H54 (cell line): ENCODE data around the gene EIF2AK2.

Experiments
- DNase-seq: peaks from one replicate; pipeline ENCODE4 v3.0.0; 2011; ENCODE audit warnings: low spot score, mixed read lengths; ENCODE audit not compliant: insufficient read length
- FAIRE-seq: peaks from 3 replicates; lab custom pipeline; 2011; peaks lifted over from hg19 to GRCh38; lab: Jason Lieb, UNC
- POLR2A ChIP-seq: IDR thresholded peaks from 2 replicates; pipeline ENCODE4 v1.6.1; 2011; ENCODE audit warnings: low read depth, mild to moderate bottlenecking, low read length

EIF2AK2 gene

DNA sequence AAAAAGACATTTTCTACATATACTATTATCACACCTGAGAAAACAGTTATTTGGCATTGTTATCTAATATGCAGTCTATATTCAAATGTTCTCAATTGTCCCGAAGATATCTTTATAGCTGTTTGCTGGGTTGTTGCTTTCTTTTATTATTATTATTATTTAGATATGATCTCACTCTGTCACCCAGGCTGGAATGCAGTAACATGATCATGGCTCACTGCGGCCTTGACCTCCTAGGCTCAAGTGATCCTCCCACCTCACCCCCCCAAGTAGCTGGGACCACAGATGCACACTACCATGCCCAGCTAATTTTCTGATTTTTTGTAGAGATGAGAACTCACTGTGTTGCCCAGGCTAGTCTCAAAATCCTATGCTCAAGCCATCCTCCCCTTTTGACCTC, 52.6 kb downstream of the EIF2AK2 start:
- no peak for TF ChIP-seq POLR2A
- no peak for DNase-seq
- FAIRE-seq = no peak

DNA sequence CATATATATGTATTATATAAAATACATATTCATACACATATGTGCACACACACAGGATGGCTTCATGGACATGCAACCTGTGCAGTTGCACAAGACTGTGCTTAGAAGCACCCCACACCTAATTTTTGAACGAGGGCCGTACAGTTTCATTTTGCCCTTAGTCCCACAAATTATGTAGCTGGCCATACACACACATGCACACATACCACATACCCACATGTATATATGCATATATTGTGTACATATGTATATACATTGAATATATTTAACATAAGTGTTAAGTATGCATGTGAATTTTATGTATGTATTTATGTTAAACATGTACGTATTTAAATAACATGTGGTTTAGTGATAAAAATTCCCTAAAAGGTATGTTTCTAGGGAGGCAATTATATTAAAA, 54.2 kb downstream of the EIF2AK2 start:
- DNase-seq (no peak), FAIRE-seq (no peak)
- TF ChIP-seq POLR2A = no peak

DNA sequence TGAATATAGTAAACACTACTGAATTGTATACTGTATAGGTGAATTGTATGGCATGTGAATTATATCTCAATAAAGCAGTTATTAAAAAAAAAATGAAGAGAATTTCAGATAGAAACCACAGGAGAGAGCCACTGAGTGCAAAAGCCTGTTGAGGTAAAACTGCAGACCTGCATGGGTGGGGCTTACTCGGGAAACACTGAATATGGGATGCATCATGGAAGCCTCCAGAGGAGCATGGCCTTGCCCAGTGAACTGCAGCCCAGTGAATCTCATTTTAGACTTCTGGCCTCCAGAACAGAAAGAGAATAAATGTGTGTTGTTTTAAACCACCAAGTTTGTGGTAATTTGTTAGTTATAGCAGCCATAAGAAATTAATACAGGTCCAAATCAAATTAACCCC, 56.7 kb downstream of the EIF2AK2 start:
- no peak for DNase-seq
- no peak for TF ChIP-seq POLR2A
- FAIRE-seq = no peak

DNA sequence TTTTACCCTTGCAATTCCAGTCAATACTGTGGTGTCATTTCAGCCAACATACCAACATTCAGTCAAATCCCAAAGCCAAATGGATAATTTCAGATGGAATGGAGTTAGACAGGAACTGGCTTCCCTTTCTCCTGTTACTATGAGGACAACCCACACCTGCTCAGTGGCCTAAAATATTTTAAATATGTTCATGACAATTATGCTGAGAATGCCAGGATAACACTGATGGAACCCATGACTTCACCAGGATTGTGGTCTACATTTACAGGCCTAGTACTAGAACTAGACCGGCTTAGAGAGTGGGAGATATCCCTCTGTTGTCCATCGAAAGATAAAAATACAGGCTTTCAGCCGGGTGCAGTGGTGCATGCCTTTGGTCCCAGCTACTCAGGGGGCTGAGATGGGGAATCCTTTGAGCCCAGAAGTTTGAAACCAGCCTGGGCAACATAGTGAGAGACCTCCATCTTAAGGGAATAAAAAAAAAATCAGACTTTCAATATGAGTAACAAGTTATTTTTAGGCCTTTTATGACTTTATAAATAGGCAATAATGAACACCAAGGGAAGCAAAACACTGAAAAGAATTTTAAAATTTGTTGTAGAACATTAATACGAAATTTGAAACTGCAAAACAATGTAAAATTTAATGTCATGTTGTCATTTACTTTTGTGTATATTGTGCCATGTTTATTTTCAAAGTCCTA, 58.2 kb downstream of the EIF2AK2 start:
- no peak for TF ChIP-seq POLR2A

DNA sequence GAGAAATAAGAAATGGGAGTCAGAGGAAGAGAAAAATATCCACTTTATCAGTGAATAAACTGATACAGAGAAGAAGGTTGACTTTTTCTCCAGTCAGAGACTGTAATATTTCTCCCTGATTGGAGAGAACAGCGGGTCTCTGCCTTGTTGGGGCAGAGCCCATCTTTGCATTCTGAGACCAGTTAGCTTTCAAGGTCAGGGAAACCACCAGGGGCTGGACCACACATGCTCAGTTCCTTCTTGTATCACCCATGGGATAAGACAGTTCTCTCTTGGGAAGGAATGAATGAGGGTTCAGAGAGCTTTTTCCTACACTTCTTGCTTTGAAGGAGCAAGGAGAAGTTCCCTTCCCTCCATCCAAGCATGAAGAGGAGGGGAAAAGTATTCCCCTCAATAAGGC, 60.2 kb downstream of the EIF2AK2 start:
- FAIRE-seq (no peak), DNase-seq (no peak)
- TF ChIP-seq POLR2A = no peak

More for the DNA sequence above, 58.2 kb downstream of the EIF2AK2 start:
- FAIRE-seq = no peak
- DNase-seq = no peak

DNA sequence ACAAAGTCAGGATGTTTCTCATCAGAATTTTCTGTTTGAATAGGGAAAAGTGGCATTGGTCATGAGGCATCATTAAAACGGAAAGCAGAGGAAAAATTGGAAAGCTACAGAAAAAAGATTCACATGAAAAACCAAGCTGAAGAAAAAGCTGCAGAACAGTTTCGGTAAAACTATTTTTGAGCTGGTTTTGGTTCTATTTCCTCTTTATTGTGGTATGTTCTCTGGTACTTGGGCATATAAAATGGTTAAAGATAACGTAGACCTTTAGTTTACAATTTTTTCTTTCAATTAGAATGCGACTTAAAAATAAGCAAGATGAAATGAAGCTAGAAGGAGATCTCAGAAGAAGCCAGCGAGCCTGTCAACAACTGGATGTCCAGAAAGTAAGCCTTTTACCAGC, 64.9 kb downstream of the EIF2AK2 start:
- no peak for FAIRE-seq
- DNase-seq = no peak
- TF ChIP-seq POLR2A = no peak

DNA sequence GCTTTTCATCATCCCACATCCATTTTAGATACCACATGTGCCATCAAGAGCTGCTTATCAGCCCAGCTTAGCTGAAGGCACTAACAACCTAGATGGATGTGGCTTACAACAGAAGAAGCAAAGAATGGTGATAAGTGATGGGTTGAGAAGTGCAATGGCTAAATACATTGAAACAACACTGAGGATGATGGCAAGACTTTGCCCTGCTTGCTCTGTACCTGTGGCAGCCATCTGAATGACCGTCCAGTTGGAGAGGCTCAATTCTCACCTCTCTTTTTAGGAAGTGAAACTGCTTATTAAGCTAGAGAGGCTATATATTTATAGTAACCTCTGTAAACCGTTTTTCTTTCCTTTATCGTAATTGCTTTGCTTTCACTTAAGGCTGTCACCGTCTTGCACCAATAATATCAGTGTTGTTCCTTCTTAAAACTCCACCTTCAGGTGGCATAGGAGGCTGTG, 66.7 kb downstream of the EIF2AK2 start:
- DNase-seq (no peak), FAIRE-seq (no peak)

DNA sequence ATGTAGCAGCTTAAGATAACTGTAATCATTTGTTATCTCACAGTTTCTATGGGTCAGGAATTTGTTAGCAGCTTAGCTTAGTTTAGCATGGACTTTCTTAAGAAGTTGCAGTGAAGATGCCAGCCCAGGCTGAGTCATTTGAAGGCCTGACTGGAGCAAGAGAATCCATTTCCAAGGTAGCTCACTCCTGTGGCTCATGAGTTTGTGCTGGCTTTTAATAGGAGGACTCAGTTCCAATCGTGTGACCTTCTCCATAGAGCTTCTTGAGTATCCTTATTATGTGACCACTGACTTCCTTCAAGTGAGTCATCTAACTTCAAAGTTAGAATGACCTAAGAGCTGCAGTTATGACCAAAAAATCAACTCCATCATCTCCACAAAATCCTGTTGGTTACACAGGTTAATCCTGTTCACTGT, 71.0 kb downstream of the EIF2AK2 start:
- DNase-seq (peak; percentile 11), FAIRE-seq (no peak)
- no peak for TF ChIP-seq POLR2A

More for the DNA sequence above, 66.7 kb downstream of the EIF2AK2 start:
- no peak for TF ChIP-seq POLR2A

DNA sequence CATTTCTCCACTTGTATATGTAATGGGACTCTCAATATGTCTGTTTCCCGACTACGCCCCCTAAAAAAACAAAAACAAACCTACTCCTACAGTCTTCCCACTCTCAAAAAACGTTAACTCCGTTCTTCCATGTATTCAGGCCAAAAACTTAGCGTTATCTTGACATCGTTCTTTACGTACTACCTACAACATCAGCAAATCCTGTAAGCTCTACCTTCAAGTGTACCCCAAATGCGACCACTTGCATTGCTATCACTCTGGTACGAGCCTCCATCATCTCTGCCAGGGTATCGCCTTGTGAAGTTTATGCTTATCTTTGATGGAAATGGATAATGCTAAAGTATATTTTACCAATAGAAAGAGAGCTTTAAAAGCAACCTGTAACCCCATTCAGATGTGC, 72.0 kb downstream of the EIF2AK2 start:
- no peak for FAIRE-seq
- TF ChIP-seq POLR2A = no peak

DNA sequence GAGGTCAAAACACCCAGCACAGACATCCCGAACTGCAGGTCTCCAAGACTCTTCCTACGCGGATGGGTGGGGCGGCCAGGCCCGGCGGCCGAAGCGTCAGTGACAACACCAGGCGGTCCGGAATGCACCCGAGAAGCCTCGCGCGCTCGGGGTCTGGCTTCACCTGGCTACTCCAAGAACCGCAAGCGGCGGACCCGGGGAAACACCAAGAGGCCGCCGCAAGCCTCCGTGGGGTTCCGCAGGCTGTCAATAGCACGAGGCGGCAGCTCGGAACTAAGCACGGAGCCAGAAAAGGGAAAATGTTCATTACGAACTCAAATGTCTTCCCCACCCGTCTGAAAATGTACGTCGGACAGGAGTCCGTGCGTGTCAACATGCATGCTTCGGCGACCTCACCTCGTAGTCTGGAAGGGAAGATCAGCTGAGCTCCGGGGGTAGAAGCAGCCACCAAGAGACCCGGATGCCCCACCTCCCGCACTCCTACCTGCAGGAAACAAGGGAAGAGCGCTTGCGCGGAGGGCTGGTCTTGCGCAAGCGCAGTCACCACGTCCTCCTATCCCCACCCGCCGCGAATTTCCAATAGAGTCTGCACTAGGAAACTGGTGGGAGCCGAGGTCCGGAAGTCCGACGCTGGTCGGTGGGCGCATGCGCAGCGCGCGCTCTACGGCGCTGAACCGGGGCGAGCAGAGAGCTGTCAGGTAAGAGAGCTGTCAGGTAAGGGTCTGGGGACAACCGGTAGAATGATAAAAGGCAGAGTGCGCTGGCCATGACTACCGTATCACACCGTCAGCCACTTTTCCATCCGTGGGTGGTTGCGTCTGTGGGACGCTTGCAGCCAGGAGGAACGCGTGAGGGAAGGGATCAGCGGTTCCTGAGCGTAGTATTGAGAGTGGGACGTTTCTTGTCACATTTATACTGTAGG, 72.6 kb downstream of the EIF2AK2 start, which contains the start of the genes GPATCH11 and HEATR5B:
GPATCH11 (plus strand) TSS at position 646 of the 922 bp plus-strand sequence. CDS start 3,864 bp downstream, outside the sequence.
HEATR5B (minus strand) TSS at position 500 of the 922 bp plus-strand sequence. CDS start 958 bp downstream, outside the sequence.
- TF ChIP-seq POLR2A = peak; percentile 67
- peak; percentile 88 for FAIRE-seq
- DNase-seq = peak; percentile 87

More for the DNA sequence above, 72.0 kb downstream of the EIF2AK2 start:
- DNase-seq = no peak

DNA sequence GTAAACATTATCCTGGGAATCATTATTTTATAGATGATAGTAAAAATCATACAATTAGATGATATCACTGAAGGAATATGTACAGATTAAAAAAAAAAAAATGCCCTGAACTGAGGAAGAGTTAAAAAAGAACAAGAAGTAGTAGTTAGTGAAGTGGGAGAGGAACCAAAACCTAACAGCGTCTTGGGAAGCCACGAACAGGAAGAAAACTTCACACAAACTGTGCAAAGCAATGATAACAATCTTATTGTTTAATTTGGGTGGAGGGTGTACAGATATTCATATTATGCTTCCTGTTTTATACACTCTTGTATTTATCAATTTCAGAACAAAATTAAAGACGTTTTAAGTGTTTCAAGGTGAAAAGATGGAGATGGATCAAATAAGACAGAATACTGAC, 76.1 kb downstream of the EIF2AK2 start:
- FAIRE-seq (no peak), DNase-seq (no peak)
- TF ChIP-seq POLR2A = no peak

DNA sequence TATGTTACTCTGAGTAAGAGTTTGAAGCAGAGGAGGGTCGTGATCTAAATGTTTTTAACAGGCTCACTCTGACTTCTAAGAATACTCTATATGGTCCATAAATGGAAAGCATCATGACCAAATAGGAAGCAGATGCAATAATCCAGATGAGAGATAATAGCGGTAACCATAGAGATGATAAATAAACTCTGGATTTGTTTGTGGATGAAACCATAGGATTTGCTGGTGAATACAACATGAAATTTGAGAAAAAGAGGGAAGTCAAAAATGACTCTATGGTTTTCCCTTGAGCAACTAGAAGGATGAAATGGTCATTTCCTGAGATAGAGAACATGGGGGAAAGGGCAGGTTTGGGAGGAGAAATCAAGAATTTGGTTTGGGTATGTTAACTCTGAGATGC, 76.5 kb downstream of the EIF2AK2 start:
- TF ChIP-seq POLR2A = no peak
- DNase-seq = no peak
- FAIRE-seq = no peak

DNA sequence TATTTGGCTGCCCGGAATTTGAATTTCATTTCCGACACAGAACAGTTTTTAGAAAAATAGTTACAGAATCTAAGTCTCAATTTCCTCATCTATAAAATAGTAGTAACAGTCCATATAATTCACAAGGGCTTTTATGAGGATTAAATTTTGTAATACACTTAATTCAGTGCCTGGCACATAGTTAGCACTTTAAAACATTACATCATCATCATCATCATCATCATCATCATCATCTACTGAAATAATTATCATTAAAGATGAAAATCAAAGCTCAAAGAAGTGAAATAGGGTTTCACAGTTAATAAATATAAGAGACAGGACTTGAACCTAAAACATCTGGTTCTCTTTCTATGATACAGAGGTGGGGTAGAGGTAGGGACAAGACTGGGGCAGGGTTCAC, 85.8 kb downstream of the EIF2AK2 start:
- no peak for FAIRE-seq
- no peak for DNase-seq
- TF ChIP-seq POLR2A = no peak

DNA sequence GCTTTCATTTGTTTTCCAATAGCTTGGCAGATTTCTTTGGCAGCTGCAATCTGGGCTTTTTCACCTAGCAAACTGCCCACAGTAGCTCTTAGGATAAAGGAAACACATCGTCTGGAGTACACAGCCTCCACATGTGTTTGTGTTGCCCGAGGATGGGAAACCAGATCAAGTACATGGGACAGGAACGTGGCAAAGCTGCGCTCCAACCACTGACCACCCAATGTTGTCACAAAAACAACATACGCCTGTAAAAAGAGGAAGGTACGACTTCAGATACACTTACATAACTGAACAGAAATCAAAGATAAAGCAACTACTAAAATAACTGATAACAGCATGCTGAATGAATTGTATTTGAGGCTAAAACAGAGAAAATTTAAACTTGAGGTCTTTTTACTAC, 88.1 kb downstream of the EIF2AK2 start:
- no peak for DNase-seq
- no peak for FAIRE-seq
- no peak for TF ChIP-seq POLR2A
